Measurements from ENCODE around the gene MRPL47. TPM values are rescaled to one million over a fixed set of nuclear protein-coding genes. Genes with fewer than 3 reads are reported as not detected.

Gene MRPL47
- total RNA-seq, 1 experiment from 2014 or later: 58.7 TPM

Other genes starting within 250 kb of the MRPL47 start
- gene GNB4, start 153.2 kb downstream of the MRPL47 start, total RNA-seq (2021; ENCODE audit: unreplicated experiment): 26.7 TPM
- gene ACTL6A, start 41.7 kb downstream of the MRPL47 start, total RNA-seq (2021; ENCODE audit: unreplicated experiment): 122 TPM
- gene NDUFB5, start 156 bp upstream of the MRPL47 start, total RNA-seq (2021; ENCODE audit: unreplicated experiment): 142 TPM
- 27.8 TPM for gene USP13, start 48.4 kb upstream of the MRPL47 start, total RNA-seq (2021; ENCODE audit: unreplicated experiment)

All from Panc1 (cell line).